Fibroblast of lung (primary cell): Measurements from ENCODE around the gene RABGAP1L. TPM values are rescaled to one million over a fixed set of nuclear protein-coding genes. Genes with fewer than 3 reads are reported as not detected.
A peak's percentile ranks its signal among the peaks of the same experiment; 100 is the strongest.

Source experiments
- DNase-seq, 2 donors: peaks; one replicate each; pipeline versions ENCODE4 v3.0.0 to v3.0.0-alpha.2; 2010; ENCODE audit warnings: low read depth in 2 of 2
- H2AFZ ChIP-seq: 2 replicates; pipeline ENCODE4 v1.5.1; 2012; ENCODE audit warnings: low read length, control low read depth, inconsistent platforms
- H3K27ac ChIP-seq: 2 replicates; pipeline ENCODE4 v1.5.1; 2011; ENCODE audit warnings: low read length, control low read depth; ENCODE audit not compliant: insufficient read depth
- H3K27me3 ChIP-seq: 2 replicates; pipeline ENCODE4 v1.5.1; 2011; ENCODE audit warnings: mild to moderate bottlenecking, low read length; ENCODE audit not compliant: control insufficient read depth, insufficient read depth
- H3K36me3 ChIP-seq: 2 replicates; pipeline ENCODE4 v1.5.1; 2011; ENCODE audit warnings: low read length; ENCODE audit not compliant: control insufficient read depth, insufficient read depth
- H3K4me1 ChIP-seq: 2 replicates; pipeline ENCODE4 v1.5.1; 2011; ENCODE audit warnings: low read length; ENCODE audit not compliant: control insufficient read depth, insufficient read depth; ENCODE audit errors: extremely low read depth
- H3K4me2 ChIP-seq: 2 replicates; pipeline ENCODE4 v1.5.1; 2011; ENCODE audit warnings: low read length, control low read depth; ENCODE audit not compliant: insufficient read depth; ENCODE audit errors: extremely low read depth
- H3K4me3 ChIP-seq, 4 experiments: fragments of 200-600 bp in 1 of 4; sonication (generic) in 1 of 4; replicated peaks in 1 of 4; 2 replicates each; pipeline ENCODE4 v1.5.1; 2011 to 2016; ENCODE audit warnings: low read length in 4 of 4, low read depth in 3 of 4, mild to moderate bottlenecking in 3 of 4, control low read depth in 2 of 4, inconsistent platforms in 1 of 4, mixed read lengths in 1 of 4; ENCODE audit not compliant: insufficient read depth in 1 of 4; ENCODE audit errors: control extremely low read depth in 1 of 4
- H3K79me2 ChIP-seq: 2 replicates; pipeline ENCODE4 v1.5.1; 2012; ENCODE audit warnings: mild to moderate bottlenecking, low read length, inconsistent platforms; ENCODE audit not compliant: control insufficient read depth, insufficient read depth
- H3K9ac ChIP-seq: 2 replicates; pipeline ENCODE4 v1.5.1; 2011; ENCODE audit warnings: mild to moderate bottlenecking, low read length, control low read depth; ENCODE audit not compliant: insufficient read depth
- H3K9me3 ChIP-seq: 2 replicates; pipeline ENCODE4 v1.5.1; 2012; ENCODE audit warnings: low read depth, low read length; ENCODE audit not compliant: control insufficient read depth, insufficient read depth
- H4K20me1 ChIP-seq: 2 replicates; pipeline ENCODE4 v1.5.1; 2011; ENCODE audit warnings: low read length; ENCODE audit not compliant: control insufficient read depth, insufficient read depth; ENCODE audit errors: extremely low read depth
- CTCF ChIP-seq, 2 donors: IDR thresholded peaks in 1 of 2; conservative IDR thresholded peaks in 1 of 2; 1 replicate in 1 of 2; 2 replicates in 1 of 2; pipeline ENCODE4 v1.5.1; 2011 to 2012; ENCODE audit warnings: low read length in 2 of 2, control low read depth in 1 of 2, inconsistent platforms in 1 of 2, low read depth in 1 of 2, mild to moderate bottlenecking in 1 of 2
- EZH2 ChIP-seq: IDR thresholded peaks from 2 replicates; pipeline ENCODE4 v1.5.1; 2012; ENCODE audit warnings: low read length, control low read depth, mild to moderate bottlenecking; ENCODE audit errors: missing control alignments
- polyA plus RNA-seq, 2 donors: library from polyadenylated mRNA; depleted of rRNA in 1 of 2; stranded (reverse) in 1 of 2; unstranded in 1 of 2; fragments of >200 nt; gene quantifications; 2 replicates each; pipeline ENCODE4 v1.2.1, GENCODE V29; 2011 to 2012; ENCODE audit warnings: missing spikeins in 1 of 2
- total RNA-seq: library from RNA; depleted of rRNA; stranded (reverse); fragments of >200 nt; gene quantifications from 2 replicates; pipeline ENCODE4 v1.2.1, GENCODE V29; 2014

RABGAP1L gene
- total and polyA plus RNA-seq, 2 donors (not counting 1 experiment from before 2014, with no cell fraction given), result 33.8 to 36.5 TPM

DNA sequence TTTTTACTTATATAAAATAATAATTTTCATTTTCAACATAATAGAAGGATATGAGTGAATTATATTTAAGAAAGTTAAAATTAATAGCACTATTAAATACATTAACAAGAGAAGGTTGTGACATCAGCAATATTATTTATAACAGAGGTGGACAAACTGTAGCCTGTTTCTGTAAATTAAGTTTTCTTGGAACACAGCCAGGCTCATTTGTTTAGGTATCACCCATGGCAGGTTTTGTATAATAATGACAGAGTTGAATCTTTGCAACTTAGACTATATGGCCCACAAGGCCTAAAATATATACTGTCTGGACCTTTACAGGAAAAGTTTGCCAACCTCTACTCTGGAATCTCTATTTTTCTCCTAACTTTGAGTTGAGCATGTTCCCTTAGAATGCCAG lies 797.7 kb downstream of the RABGAP1L start:
- no peaks in the 10 kb centered on the region for H3K36me3 ChIP-seq
- no peak overlapping the region for H3K4me3 ChIP-seq
- H3K4me1 ChIP-seq, result no peaks in the 10 kb centered on the region
- H3K79me2 ChIP-seq, result no peaks in the 10 kb centered on the region
- H4K20me1 ChIP-seq, result no peaks in the 10 kb centered on the region
- no peak overlapping the region for H2AFZ ChIP-seq
- H3K27me3 ChIP-seq, result no peaks in the 10 kb centered on the region
- no peak for TF ChIP-seq EZH2
- no peak for TF ChIP-seq CTCF (conservative IDR thresholded peaks at IDR 0.05 in 1 of 2, IDR thresholded peaks at IDR 0.05 in 1 of 2; ENCODE audit: low read depth in 1 of 2, low read length in 2 of 2)
- no peak overlapping the region for H3K4me2 ChIP-seq
- no peak overlapping the region for H3K27ac ChIP-seq
- no peak for DNase-seq
- H3K9ac ChIP-seq, result no peak overlapping the region
- H3K9me3 ChIP-seq, result no peaks in the 10 kb centered on the region

- Histone ChIP-seq H2AFZ (no peak overlapping the region), H3K9ac (no peak overlapping the region), H3K27me3 (no peaks in the 10 kb centered on the region), H3K79me2 (no peaks in the 10 kb centered on the region), H4K20me1 (no peaks in the 10 kb centered on the region), H3K4me1 (no peaks in the 10 kb centered on the region), H3K9me3 (no peaks in the 10 kb centered on the region), H3K4me3 (no peak overlapping the region), H3K4me2 (no peak overlapping the region), H3K36me3 (no peaks in the 10 kb centered on the region), H3K27ac (no peak overlapping the region)
- TF ChIP-seq EZH2 (no peak), CTCF (conservative IDR thresholded peaks at IDR 0.05 in 1 of 2, IDR thresholded peaks at IDR 0.05 in 1 of 2; ENCODE audit: low read depth in 1 of 2, low read length in 2 of 2) (no peak)
- DNase-seq, result no peak
These were observed 798.5 kb downstream of the RABGAP1L start for GRCh38 chr1:174957829-174958228.

DNA sequence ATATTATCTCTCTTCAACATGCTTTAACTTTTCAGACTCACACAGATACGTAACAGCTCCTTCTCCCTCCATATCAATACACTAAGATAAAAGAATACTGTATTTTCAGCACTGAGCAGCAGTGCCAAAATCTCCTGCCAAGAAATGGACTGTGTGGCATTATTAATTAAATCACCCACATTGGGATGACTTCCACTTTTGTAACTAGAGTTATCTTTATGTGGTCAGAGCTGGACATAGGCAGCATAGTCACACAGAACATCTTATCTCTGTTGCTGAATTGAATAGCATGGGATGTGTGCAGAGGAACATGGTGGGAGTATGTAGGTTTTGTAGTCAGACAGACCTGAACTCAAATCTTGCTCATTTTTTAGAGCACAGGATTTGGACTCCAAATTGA lies 799.1 kb downstream of the RABGAP1L start:
- H4K20me1 ChIP-seq, result no peaks in the 10 kb centered on the region
- H3K27ac ChIP-seq, result no peak overlapping the region
- H3K9me3 ChIP-seq, result no peaks in the 10 kb centered on the region
- H3K36me3 ChIP-seq, result no peaks in the 10 kb centered on the region
- no peaks in the 10 kb centered on the region for H3K4me1 ChIP-seq
- no peak overlapping the region for H3K4me3 ChIP-seq
- no peak overlapping the region for H2AFZ ChIP-seq
- TF ChIP-seq CTCF (conservative IDR thresholded peaks at IDR 0.05 in 1 of 2, IDR thresholded peaks at IDR 0.05 in 1 of 2; ENCODE audit: low read depth in 1 of 2, low read length in 2 of 2) (no peak), EZH2 (no peak)
- no peaks in the 10 kb centered on the region for H3K79me2 ChIP-seq
- H3K27me3 ChIP-seq, result no peaks in the 10 kb centered on the region
- H3K4me2 ChIP-seq, result no peak overlapping the region
- no peak overlapping the region for H3K9ac ChIP-seq
- DNase-seq, result peak in 1 of 2 donors; percentile 43
